Neuronal stem cell (in vitro differentiated cells): ENCODE measurements around the gene NDNF.

Source experiments
- DNase-seq: peaks from one replicate; pipeline ENCODE4 v3.0.0-alpha.2; 2013; ENCODE audit warnings: low spot score
- H2AFZ ChIP-seq: one replicate; pipeline ENCODE4 v1.6.1; 2013; ENCODE audit warnings: mild to moderate bottlenecking, low read length, inconsistent platforms
- H2AK5ac ChIP-seq: 2 replicates; pipeline ENCODE4 v1.6.1; 2013; ENCODE audit warnings: low read depth, mild to moderate bottlenecking, inconsistent platforms, low read length, moderate library complexity, mixed read lengths
- H2BK120ac ChIP-seq: 2 replicates; pipeline ENCODE4 v1.6.1; 2013; ENCODE audit warnings: low read depth, mild to moderate bottlenecking, inconsistent platforms, low read length, moderate library complexity, mixed read lengths
- H2BK12ac ChIP-seq: one replicate; pipeline ENCODE4 v1.6.1; 2013; ENCODE audit warnings: low read length, inconsistent platforms
- H2BK15ac ChIP-seq: 2 replicates; pipeline ENCODE4 v1.6.1; 2013; ENCODE audit warnings: mild to moderate bottlenecking, low read length, inconsistent platforms, mixed read lengths
- H2BK5ac ChIP-seq: one replicate; pipeline ENCODE4 v1.6.1; 2013; ENCODE audit warnings: inconsistent platforms, mild to moderate bottlenecking, low read length, moderate library complexity
- H3K14ac ChIP-seq: one replicate; pipeline ENCODE4 v1.6.1; 2013; ENCODE audit warnings: low read length, inconsistent platforms
- H3K18ac ChIP-seq: 2 replicates; pipeline ENCODE4 v1.6.1; 2013; ENCODE audit warnings: low read length, inconsistent platforms
- H3K23ac ChIP-seq: 2 replicates; pipeline ENCODE4 v1.6.1; 2013; ENCODE audit warnings: low read depth, mild to moderate bottlenecking, mixed read lengths, low read length, inconsistent platforms; ENCODE audit not compliant: poor library complexity
- H3K27ac ChIP-seq: replicated peaks from 3 replicates; pipeline ENCODE4 v1.5.1; 2013; ENCODE audit warnings: low read length, inconsistent platforms
- H3K27me3 ChIP-seq, 3 experiments: 2 replicates each; pipeline ENCODE4 v1.6.1; 2013; ENCODE audit warnings: low read length in 3 of 3, mild to moderate bottlenecking in 2 of 3, inconsistent platforms in 1 of 3, low read depth in 1 of 3, mixed read lengths in 1 of 3, moderate library complexity in 1 of 3; ENCODE audit not compliant: control insufficient read depth in 3 of 3, insufficient read depth in 3 of 3
- H3K36me3 ChIP-seq, 2 donors: replicated peaks in 1 of 2; 2 replicates each; pipeline ENCODE4 v1.6.1; 2013; ENCODE audit warnings: low read length in 2 of 2; ENCODE audit not compliant: control insufficient read depth in 2 of 2, insufficient read depth in 2 of 2
- H3K4ac ChIP-seq: 2 replicates; pipeline ENCODE4 v1.6.1; 2013; ENCODE audit warnings: inconsistent platforms, mild to moderate bottlenecking, low read length, moderate library complexity
- H3K4me1 ChIP-seq, 2 donors: 1 replicate in 1 of 2; 2 replicates in 1 of 2; pipeline ENCODE4 v1.6.1; 2013; ENCODE audit warnings: low read length in 2 of 2, low read depth in 1 of 2; ENCODE audit not compliant: control insufficient read depth in 2 of 2, insufficient read depth in 1 of 2
- H3K4me2 ChIP-seq: one replicate; pipeline ENCODE4 v1.6.1; 2013; ENCODE audit warnings: mild to moderate bottlenecking, low read length, inconsistent platforms; ENCODE audit not compliant: insufficient read depth, poor library complexity, severe bottlenecking
- H3K4me3 ChIP-seq, 2 donors: 2 replicates each; pipeline ENCODE4 v1.5.1; 2013; ENCODE audit warnings: low read length in 2 of 2, mild to moderate bottlenecking in 2 of 2, inconsistent platforms in 1 of 2, moderate library complexity in 1 of 2
- H3K79me1 ChIP-seq: one replicate; pipeline ENCODE4 v1.6.1; 2013; ENCODE audit warnings: low read depth, mild to moderate bottlenecking, inconsistent platforms, low read length, moderate library complexity
- H3K9ac ChIP-seq: one replicate; pipeline ENCODE4 v1.6.1; 2013; ENCODE audit warnings: mild to moderate bottlenecking, low read depth, low read length, inconsistent platforms; ENCODE audit not compliant: poor library complexity
- H3K9me3 ChIP-seq, 2 donors: replicated peaks in 1 of 2; 2 replicates each; pipeline versions ENCODE3 to v1.6.1; 2013; ENCODE audit warnings: low read length in 2 of 2, mild to moderate bottlenecking in 2 of 2, inconsistent platforms in 1 of 2, low read depth in 1 of 2, mixed read lengths in 1 of 2, moderate library complexity in 1 of 2; ENCODE audit not compliant: control insufficient read depth in 2 of 2, insufficient read depth in 1 of 2
- H4K8ac ChIP-seq: one replicate; pipeline ENCODE4 v1.6.1; 2013; ENCODE audit warnings: low read depth, mild to moderate bottlenecking, inconsistent platforms, low read length, moderate library complexity
- H4K91ac ChIP-seq: one replicate; pipeline ENCODE4 v1.6.1; 2013; ENCODE audit warnings: low read length, low read depth, mild to moderate bottlenecking, inconsistent platforms; ENCODE audit not compliant: poor library complexity
- WGBS, 2 donors: extraction: QIAGEN DNeasy Blood & Tissue Kit; methylation state at CpG; one replicate each; pipeline ENCODE4 v1.1.7; 2013; ENCODE audit warnings: missing lambda C conversion rate in 2 of 2, mixed read lengths in 1 of 2; ENCODE audit not compliant: insufficient read length in 2 of 2, insufficient replicate concordance in 1 of 2; ENCODE audit errors: extremely low coverage in 2 of 2; 5-methylcytosine and 5-hydroxymethylcytosine counted together

The NDNF gene

GRCh38 chr4:121094297-121094966 lies 22.1 kb upstream of the NDNF start:
- no peak overlapping the region for H3K9ac ChIP-seq
- no peaks in the 10 kb centered on the region for H3K4me1 ChIP-seq
- H3K23ac ChIP-seq, result no peak overlapping the region
- H2BK15ac ChIP-seq, result no peak overlapping the region
- no peak overlapping the region for H3K18ac ChIP-seq
- no peak overlapping the region for H2AFZ ChIP-seq
- no peak overlapping the region for H3K14ac ChIP-seq
- H2BK5ac ChIP-seq, result no peak overlapping the region
- H3K4me3 ChIP-seq, result no peak overlapping the region
- no peak overlapping the region for H3K4me2 ChIP-seq
- H4K8ac ChIP-seq, result no peak overlapping the region
- no peak overlapping the region for H2BK12ac ChIP-seq
- H2BK120ac ChIP-seq, result no peak overlapping the region
- H4K91ac ChIP-seq, result no peak overlapping the region
- no peaks in the 10 kb centered on the region for H3K9me3 ChIP-seq
- no peak overlapping the region for H2AK5ac ChIP-seq
- H3K27me3 ChIP-seq, result no peaks in the 10 kb centered on the region
- H3K4ac ChIP-seq, result no peak overlapping the region
- H3K79me1 ChIP-seq, result no peaks in the 10 kb centered on the region
- no peaks in the 10 kb centered on the region for H3K36me3 ChIP-seq
- no peak for DNase-seq
- no CpG with 5 or more reads among the region's 3 CpGs for WGBS, 2 donors
- H3K27ac ChIP-seq, result no peak overlapping the region

GRCh38 chr4:121093261-121093660 lies 20.9 kb upstream of the NDNF start:
- no peaks in the 10 kb centered on the region for H3K79me1 ChIP-seq
- H2AK5ac ChIP-seq, result no peak overlapping the region
- no peaks in the 10 kb centered on the region for H3K9me3 ChIP-seq
- H2BK15ac ChIP-seq, result no peak overlapping the region
- no peak for DNase-seq
- no peak overlapping the region for H2AFZ ChIP-seq
- H3K4ac ChIP-seq, result no peak overlapping the region
- H3K27me3 ChIP-seq, result no peaks in the 10 kb centered on the region
- no peaks in the 10 kb centered on the region for H3K36me3 ChIP-seq
- H3K18ac ChIP-seq, result no peak overlapping the region
- H3K23ac ChIP-seq, result no peak overlapping the region
- no peak overlapping the region for H2BK120ac ChIP-seq
- H3K14ac ChIP-seq, result no peak overlapping the region
- H3K4me3 ChIP-seq, result no peak overlapping the region
- H4K8ac ChIP-seq, result no peak overlapping the region
- H3K9ac ChIP-seq, result no peak overlapping the region
- no peak overlapping the region for H3K27ac ChIP-seq
- H2BK12ac ChIP-seq, result no peak overlapping the region
- no peaks in the 10 kb centered on the region for H3K4me1 ChIP-seq
- no peak overlapping the region for H3K4me2 ChIP-seq
- no peak overlapping the region for H4K91ac ChIP-seq
- no peak overlapping the region for H2BK5ac ChIP-seq

GRCh38 chr4:121091941-121092340 lies 19.6 kb upstream of the NDNF start:
- no peak overlapping the region for H3K18ac ChIP-seq
- H3K23ac ChIP-seq, result no peak overlapping the region
- no peak overlapping the region for H3K4ac ChIP-seq
- H3K4me3 ChIP-seq, result no peak overlapping the region
- no peak overlapping the region for H3K4me2 ChIP-seq
- no peaks in the 10 kb centered on the region for H3K27me3 ChIP-seq
- H2BK15ac ChIP-seq, result no peak overlapping the region
- H3K9ac ChIP-seq, result no peak overlapping the region
- H2BK5ac ChIP-seq, result no peak overlapping the region
- DNase-seq, result no peak
- no peak overlapping the region for H3K27ac ChIP-seq
- no peak overlapping the region for H2AFZ ChIP-seq
- H3K14ac ChIP-seq, result no peak overlapping the region
- H2BK120ac ChIP-seq, result no peak overlapping the region
- no peaks in the 10 kb centered on the region for H3K9me3 ChIP-seq
- H2AK5ac ChIP-seq, result no peak overlapping the region
- no peaks in the 10 kb centered on the region for H3K79me1 ChIP-seq
- no peaks in the 10 kb centered on the region for H3K4me1 ChIP-seq
- no peak overlapping the region for H2BK12ac ChIP-seq
- no peak overlapping the region for H4K91ac ChIP-seq
- H3K36me3 ChIP-seq, result no peaks in the 10 kb centered on the region
- no peak overlapping the region for H4K8ac ChIP-seq

- Histone ChIP-seq H2BK5ac (no peak overlapping the region), H3K27me3 (peaks cover 0 to 9% (median 0%) of the 10 kb centered on the region in 3 experiments), H2BK15ac (no peak overlapping the region), H3K23ac (no peak overlapping the region), H3K9ac (no peak overlapping the region), H3K4ac (no peak overlapping the region), H4K91ac (no peak overlapping the region), H3K79me1 (no peaks in the 10 kb centered on the region), H3K9me3 (peaks cover 0 to 5% of the 10 kb centered on the region in 2 donors), H2BK120ac (no peak overlapping the region), H3K4me2 (no peak overlapping the region), H3K18ac (no peak overlapping the region), H3K4me1 (no peaks in the 10 kb centered on the region), H3K36me3 (no peaks in the 10 kb centered on the region), H2AFZ (no peak overlapping the region), H2AK5ac (no peak overlapping the region), H3K4me3 (no peak overlapping the region), H2BK12ac (no peak overlapping the region), H4K8ac (no peak overlapping the region), H3K27ac (no peak overlapping the region), H3K14ac (no peak overlapping the region)
- WGBS, 2 donors, result no CpG with 5 or more reads among the region's 4 CpGs
- DNase-seq, result no peak
These were observed 16.5 kb upstream of the NDNF start for GRCh38 chr4:121088867-121089266.
